ENCODE data around the gene ZNF177. TPM values are rescaled to one million over a fixed set of nuclear protein-coding genes. Genes with fewer than 3 reads are reported as not detected.

The ZNF177 gene
- total RNA-seq, 3 donors from 2014 or later (not counting 1 experiment from before 2014, with no cell fraction given) = 0.31 to 1.5 (median 1.2) TPM

GRCh38 chr19:9430444-9430843, 67.6 kb downstream of the ZNF177 start:
- peaks cover 43% of the 10 kb centered on the region for H3K36me3 ChIP-seq (ENCODE audit: control insufficient read depth, insufficient read depth, low read length)
- Mint-ChIP-seq H3K36me3 (peaks cover 7% of the 10 kb centered on the region), H3K4me1 (peaks cover 56 to 58% of the 10 kb centered on the region in 2 donors)

GRCh38 chr19:9431475-9431874, 68.7 kb downstream of the ZNF177 start:
- peak; percentile 34 to 70 for DNase-seq
- H3K4me3 ChIP-seq (ENCODE audit: low read length) = no peak overlapping the region
- no peaks in the 10 kb centered on the region for H3K27me3 ChIP-seq (ENCODE audit: control insufficient read depth, insufficient read depth, low read length)
- Mint-ChIP-seq H3K4me1 (peaks cover 67 to 68% of the 10 kb centered on the region in 2 donors), H3K27me3 (ENCODE audit: low read depth in 2 of 2) (no peaks in the 10 kb centered on the region), H3K9me3 (no peaks in the 10 kb centered on the region), H3K36me3 (peaks cover 7% of the 10 kb centered on the region), H3K4me3 (no peak overlapping the region), H3K27ac (peak overlapping the region; percentile 2 to 59)
- no peak overlapping the region for H3K27ac ChIP-seq (ENCODE audit: low read length)
- H3K36me3 ChIP-seq (ENCODE audit: control insufficient read depth, insufficient read depth, low read length) = peaks cover 35% of the 10 kb centered on the region
- TF ChIP-seq, protein P1, sequence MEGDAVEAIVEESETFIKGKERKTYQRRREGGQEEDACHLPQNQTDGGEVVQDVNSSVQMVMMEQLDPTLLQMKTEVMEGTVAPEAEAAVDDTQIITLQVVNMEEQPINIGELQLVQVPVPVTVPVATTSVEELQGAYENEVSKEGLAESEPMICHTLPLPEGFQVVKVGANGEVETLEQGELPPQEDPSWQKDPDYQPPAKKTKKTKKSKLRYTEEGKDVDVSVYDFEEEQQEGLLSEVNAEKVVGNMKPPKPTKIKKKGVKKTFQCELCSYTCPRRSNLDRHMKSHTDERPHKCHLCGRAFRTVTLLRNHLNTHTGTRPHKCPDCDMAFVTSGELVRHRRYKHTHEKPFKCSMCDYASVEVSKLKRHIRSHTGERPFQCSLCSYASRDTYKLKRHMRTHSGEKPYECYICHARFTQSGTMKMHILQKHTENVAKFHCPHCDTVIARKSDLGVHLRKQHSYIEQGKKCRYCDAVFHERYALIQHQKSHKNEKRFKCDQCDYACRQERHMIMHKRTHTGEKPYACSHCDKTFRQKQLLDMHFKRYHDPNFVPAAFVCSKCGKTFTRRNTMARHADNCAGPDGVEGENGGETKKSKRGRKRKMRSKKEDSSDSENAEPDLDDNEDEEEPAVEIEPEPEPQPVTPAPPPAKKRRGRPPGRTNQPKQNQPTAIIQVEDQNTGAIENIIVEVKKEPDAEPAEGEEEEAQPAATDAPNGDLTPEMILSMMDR (IDR thresholded peaks at IDR 0.05) = peak; percentile 41
- intact Hi-C loops (cut with micrococcal nuclease) = loop anchor here (10.0 kb wide), 2 partner anchors 287 to 363 kb away; partner anchors contain the start of gene ZNF317
- peaks cover 14% of the 10 kb centered on the region for H3K4me1 ChIP-seq (ENCODE audit: control insufficient read depth, insufficient read depth, low read length)
- 96% methylated on average over 7 of the region's 7 CpGs for WGBS (ENCODE audit: insufficient coverage)
- no peaks in the 10 kb centered on the region for H3K9me3 ChIP-seq (ENCODE audit: control insufficient read depth, insufficient read depth, low read length)
- peak in 1 of 3 donors; percentile 22 for ATAC-seq

More at GRCh38 chr19:9430444-9430843, 67.6 kb downstream of the ZNF177 start:
- H3K27ac ChIP-seq (ENCODE audit: low read length) = no peak overlapping the region
- peaks cover 6% of the 10 kb centered on the region for H3K4me1 ChIP-seq (ENCODE audit: control insufficient read depth, insufficient read depth, low read length)
- TF ChIP-seq, protein P1 (IDR thresholded peaks at IDR 0.05) = no peak
- no peaks in the 10 kb centered on the region for H3K27me3 Mint-ChIP-seq (ENCODE audit: low read depth in 2 of 2)
- no peaks in the 10 kb centered on the region for H3K9me3 ChIP-seq (ENCODE audit: control insufficient read depth, insufficient read depth, low read length)
- peak overlapping the region; percentile 2 to 59 for H3K27ac Mint-ChIP-seq
- H3K4me3 ChIP-seq (ENCODE audit: low read length) = no peak overlapping the region
- WGBS (ENCODE audit: insufficient coverage) = 100% methylated on average over 1 of the region's 1 CpG
- intact Hi-C loops (cut with micrococcal nuclease) = loop anchor here (10.0 kb wide), 2 partner anchors 286 to 364 kb away; partner anchors contain the start of gene ZNF317
- H3K9me3 Mint-ChIP-seq = no peaks in the 10 kb centered on the region
- H3K4me3 Mint-ChIP-seq = no peak overlapping the region
- DNase-seq (no peak), ATAC-seq (no peak)
- no peaks in the 10 kb centered on the region for H3K27me3 ChIP-seq (ENCODE audit: control insufficient read depth, insufficient read depth, low read length)

Other genes with a start within 250 kb of the ZNF177 start
- gene OR7G1, start 247.2 kb upstream of the ZNF177 start, total RNA-seq = not detected
- gene OR7G3, start 236.1 kb upstream of the ZNF177 start, total RNA-seq = not detected
- gene ZNF317, start 222.6 kb upstream of the ZNF177 start, total RNA-seq = 10 to 100 TPM; 78.0 to 91.2 (median 82.8) TPM
- not detected for gene OR7D2, start 184.0 kb upstream of the ZNF177 start, total RNA-seq
- gene OR7D4, start 143.4 kb upstream of the ZNF177 start, total RNA-seq = not detected
- not detected for gene OR7E24, start 112.1 kb upstream of the ZNF177 start, total RNA-seq
- 10 to 100 TPM; 13.4 to 15.3 (median 15.2) TPM for gene ZNF699, start 53.2 kb upstream of the ZNF177 start, total RNA-seq
- gene ZNF559, start 38.8 kb upstream of the ZNF177 start, total RNA-seq = 10 to 100 TPM; 10.0 to 20.5 (median 11.4) TPM
- 100 to 1,000 TPM in 2 of 3 donors, 10 to 100 TPM in 1; 89.9 to 108 (median 104) TPM for gene ZNF266, start 72.6 kb downstream of the ZNF177 start, total RNA-seq
- not detected for gene ZNF560, start 135.6 kb downstream of the ZNF177 start, total RNA-seq
- 10 to 100 TPM; 14.1 to 17.3 (median 14.4) TPM for gene ZNF426, start 175.6 kb downstream of the ZNF177 start, total RNA-seq
- 10 to 100 TPM; 32.9 to 35.7 (median 33.1) TPM for gene ZNF121, start 221.5 kb downstream of the ZNF177 start, total RNA-seq

All from natural killer cell (primary cell).